Liver (tissue), 3 donors: ENCODE data around the gene CRISP3.

Experiments
- CTCF ChIP-seq: fragments of 150-350 bp; IDR thresholded peaks from 2 replicates; pipeline ENCODE4 v1.5.1; 2017; ENCODE audit warnings: improper control_type of control experiment, low read depth, low read length; ENCODE audit not compliant: missing input control
- GABPA ChIP-seq, 2 donors: IDR thresholded peaks in 1 of 2; conservative IDR thresholded peaks in 1 of 2; 2 replicates each; pipeline ENCODE4 v1.6.1; 2016; ENCODE audit warnings: antibody characterized with exemption in 2 of 2, mild to moderate bottlenecking in 1 of 2, moderate library complexity in 1 of 2
- MAX ChIP-seq: IDR thresholded peaks from 2 replicates; pipeline ENCODE4 v1.6.1; 2016; ENCODE audit warnings: antibody characterized with exemption
- SP1 ChIP-seq: IDR thresholded peaks from 2 replicates; pipeline ENCODE4 v1.6.1; 2018; ENCODE audit warnings: antibody characterized with exemption, mild to moderate bottlenecking
- TAF1 ChIP-seq: conservative IDR thresholded peaks from 2 replicates; pipeline ENCODE4 v1.6.1; 2016; ENCODE audit warnings: antibody characterized with exemption, mild to moderate bottlenecking
- donor health status: healthy.
- donor health status: healthy.

GRCh38 chr6:49721297-49721696 is 22.9 kb downstream of the CRISP3 start:
- TF ChIP-seq TAF1 = no peak
- no peak for TF ChIP-seq CTCF
- TF ChIP-seq GABPA (IDR thresholded peaks at IDR 0.05 in 1 of 2, conservative IDR thresholded peaks at IDR 0.05 in 1 of 2) = no peak
- no peak for TF ChIP-seq SP1
- TF ChIP-seq MAX = no peak
